ENCODE results near the gene RASGRP2.

- TF ChIP-seq CTCF (IDR thresholded peaks at IDR 0.05; ENCODE audit: extremely low read depth in 1 of 2, insufficient read depth in 1 of 2, low read depth in 1 of 2, low read length in 2 of 2), result no peak
- TF ChIP-seq POLR2A (IDR thresholded peaks at IDR 0.05; ENCODE audit: low read depth, low read length), result no peak
- no peak for TF ChIP-seq EZH2 (IDR thresholded peaks at IDR 0.05; ENCODE audit: borderline replicate concordance, low read depth, low read length, severe bottlenecking)
- TF ChIP-seq JUN (IDR thresholded peaks at IDR 0.05; ENCODE audit: borderline replicate concordance, insufficient read depth, insufficient read length, low read depth), result no peak
Measured at GRCh38 chr11:64774144-64774543, 30.2 kb upstream of the RASGRP2 start.
